BE2C (cell line): ENCODE data around the gene ACTA2.

Experiments
- DNase-seq: peaks from one replicate; pipeline ENCODE4 v3.0.0-alpha.2; 2020
- H3K27me3 ChIP-seq: fragments of 250-450 bp; sonication (Bioruptor Pico); 2 replicates; pipeline ENCODE4 v1.5.1; 2020; ENCODE audit warnings: mild to moderate bottlenecking
- H3K36me3 ChIP-seq: fragments of 250-450 bp; sonication (Bioruptor Pico); 2 replicates; pipeline ENCODE4 v1.5.1; 2020; ENCODE audit warnings: mild to moderate bottlenecking
- H3K4me1 ChIP-seq: fragments of 250-450 bp; sonication (Bioruptor Pico); 2 replicates; pipeline ENCODE4 v1.5.1; 2020
- H3K4me3 ChIP-seq: 2 replicates; pipeline ENCODE4 v1.5.1; 2011; ENCODE audit warnings: low read depth, low read length
- H3K9me3 ChIP-seq: fragments of 250-450 bp; sonication (Bioruptor Pico); 2 replicates; pipeline ENCODE4 v1.5.1; 2020
- TF ChIP-seq, protein P1 (sequence below): IDR thresholded peaks from 2 replicates; pipeline ENCODE4 v1.5.1; 2012; ENCODE audit warnings: mild to moderate bottlenecking, low read depth, low read length

The ACTA2 gene

GRCh38 chr10:88901206-88901983, 51.2 kb downstream of the ACTA2 start:
- DNase-seq: no peak
- TF ChIP-seq, protein P1, sequence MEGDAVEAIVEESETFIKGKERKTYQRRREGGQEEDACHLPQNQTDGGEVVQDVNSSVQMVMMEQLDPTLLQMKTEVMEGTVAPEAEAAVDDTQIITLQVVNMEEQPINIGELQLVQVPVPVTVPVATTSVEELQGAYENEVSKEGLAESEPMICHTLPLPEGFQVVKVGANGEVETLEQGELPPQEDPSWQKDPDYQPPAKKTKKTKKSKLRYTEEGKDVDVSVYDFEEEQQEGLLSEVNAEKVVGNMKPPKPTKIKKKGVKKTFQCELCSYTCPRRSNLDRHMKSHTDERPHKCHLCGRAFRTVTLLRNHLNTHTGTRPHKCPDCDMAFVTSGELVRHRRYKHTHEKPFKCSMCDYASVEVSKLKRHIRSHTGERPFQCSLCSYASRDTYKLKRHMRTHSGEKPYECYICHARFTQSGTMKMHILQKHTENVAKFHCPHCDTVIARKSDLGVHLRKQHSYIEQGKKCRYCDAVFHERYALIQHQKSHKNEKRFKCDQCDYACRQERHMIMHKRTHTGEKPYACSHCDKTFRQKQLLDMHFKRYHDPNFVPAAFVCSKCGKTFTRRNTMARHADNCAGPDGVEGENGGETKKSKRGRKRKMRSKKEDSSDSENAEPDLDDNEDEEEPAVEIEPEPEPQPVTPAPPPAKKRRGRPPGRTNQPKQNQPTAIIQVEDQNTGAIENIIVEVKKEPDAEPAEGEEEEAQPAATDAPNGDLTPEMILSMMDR: no peak
- Histone ChIP-seq H3K36me3 (peaks cover 6% of the 10 kb centered on the region), H3K4me3 (no peak overlapping the region), H3K4me1 (peaks cover 11% of the 10 kb centered on the region), H3K9me3 (no peaks in the 10 kb centered on the region), H3K27me3 (no peaks in the 10 kb centered on the region)

DNA sequence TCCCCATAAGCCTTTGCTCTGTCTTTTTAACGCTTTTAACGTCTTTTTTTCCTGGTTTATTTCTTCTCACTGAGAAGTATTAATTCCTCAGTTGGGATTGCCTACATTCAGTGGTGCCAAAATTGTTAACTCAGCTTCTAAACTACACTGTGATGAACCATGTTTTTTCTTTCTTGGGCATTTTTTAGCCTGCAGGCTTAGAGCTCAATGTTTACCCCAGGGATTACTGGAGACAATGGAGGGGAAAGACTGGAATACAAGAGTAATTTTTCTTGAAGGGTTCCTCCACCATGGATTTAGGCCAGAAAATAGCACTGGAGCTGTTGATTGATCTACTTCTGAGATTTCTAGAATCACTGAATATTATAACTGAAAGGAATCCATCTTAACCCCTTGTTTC, 52.7 kb downstream of the ACTA2 start:
- Histone ChIP-seq H3K9me3 (no peaks in the 10 kb centered on the region), H3K27me3 (no peaks in the 10 kb centered on the region), H3K36me3 (peaks cover 6% of the 10 kb centered on the region), H3K4me3 (no peak overlapping the region), H3K4me1 (peaks cover 19% of the 10 kb centered on the region)
- TF ChIP-seq, protein P1: no peak
- no peak for DNase-seq

- no peaks in the 10 kb centered on the region for H3K9me3 ChIP-seq
- H3K4me3 ChIP-seq: no peak overlapping the region
- peaks cover 3% of the 10 kb centered on the region for H3K36me3 ChIP-seq
- no peaks in the 10 kb centered on the region for H3K27me3 ChIP-seq
- no peak for DNase-seq
- H3K4me1 ChIP-seq: peaks cover 19% of the 10 kb centered on the region
- TF ChIP-seq, protein P1: no peak
Measured at GRCh38 chr10:88898727-88899126, 53.8 kb downstream of the ACTA2 start.

- TF ChIP-seq, protein P1: no peak
- Histone ChIP-seq H3K4me3 (no peak overlapping the region), H3K9me3 (no peaks in the 10 kb centered on the region), H3K4me1 (peaks cover 19% of the 10 kb centered on the region), H3K27me3 (no peaks in the 10 kb centered on the region), H3K36me3 (no peaks in the 10 kb centered on the region)
- DNase-seq: no peak
Measured at GRCh38 chr10:88896994-88897853, 55.3 kb downstream of the ACTA2 start.

DNA sequence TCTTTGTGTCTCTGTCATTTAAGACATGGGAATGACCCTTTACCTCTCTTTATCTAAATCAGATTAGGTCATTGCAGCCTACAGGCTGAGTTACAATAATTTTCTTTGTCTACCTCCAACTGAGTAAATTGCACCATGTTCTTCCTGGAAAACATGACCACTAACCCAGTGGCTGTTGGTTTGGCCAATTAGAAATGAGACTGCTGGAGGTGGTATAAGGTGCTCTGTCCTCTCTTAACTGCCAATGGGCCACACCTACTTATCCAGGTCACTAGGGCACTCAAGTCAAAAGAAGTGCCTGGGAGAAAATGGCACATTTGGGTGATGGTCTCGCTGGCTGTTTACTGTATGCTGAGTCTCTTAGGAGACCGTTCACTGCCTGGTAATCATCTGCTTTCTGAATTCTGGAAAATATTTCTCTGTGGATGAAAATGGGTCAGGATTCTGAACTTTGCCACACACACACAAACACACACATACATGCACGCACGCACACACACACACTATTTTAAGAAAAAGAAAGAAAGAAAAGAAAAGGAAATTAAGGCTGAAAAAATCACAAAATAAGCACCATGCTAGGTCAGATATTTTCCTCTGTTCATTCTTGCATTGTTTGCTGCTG, 56.1 kb downstream of the ACTA2 start:
- Histone ChIP-seq H3K36me3 (no peaks in the 10 kb centered on the region), H3K4me3 (no peak overlapping the region), H3K9me3 (no peaks in the 10 kb centered on the region), H3K4me1 (peaks cover 19% of the 10 kb centered on the region), H3K27me3 (no peaks in the 10 kb centered on the region)
- TF ChIP-seq, protein P1: no peak
- DNase-seq: no peak
